Measurements from ENCODE around the gene PTPRG. TPM values are rescaled to one million over a fixed set of nuclear protein-coding genes. Genes with fewer than 3 reads are reported as not detected.

PTPRG gene
- total RNA-seq, 1 experiment from 2014 or later = 32.1 TPM

DNA sequence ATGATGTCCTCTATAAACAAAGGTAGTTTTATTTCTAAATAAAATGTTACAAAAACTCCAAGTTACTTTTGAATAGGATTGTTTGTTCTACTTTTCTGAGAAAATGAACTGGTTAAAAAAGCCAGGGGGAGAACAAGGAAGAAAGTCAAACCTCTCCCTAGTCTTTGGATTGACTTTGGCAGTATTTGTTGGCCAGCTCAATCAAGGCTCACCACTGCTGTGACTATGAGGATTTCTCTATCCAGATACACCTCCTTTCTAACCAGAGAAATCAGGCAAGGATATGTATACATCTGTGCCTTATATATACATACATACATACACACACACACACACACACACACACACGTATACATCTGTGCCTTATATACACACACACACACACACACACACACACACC is 704.2 kb downstream of the PTPRG start (continued):
- TF ChIP-seq, protein P1, sequence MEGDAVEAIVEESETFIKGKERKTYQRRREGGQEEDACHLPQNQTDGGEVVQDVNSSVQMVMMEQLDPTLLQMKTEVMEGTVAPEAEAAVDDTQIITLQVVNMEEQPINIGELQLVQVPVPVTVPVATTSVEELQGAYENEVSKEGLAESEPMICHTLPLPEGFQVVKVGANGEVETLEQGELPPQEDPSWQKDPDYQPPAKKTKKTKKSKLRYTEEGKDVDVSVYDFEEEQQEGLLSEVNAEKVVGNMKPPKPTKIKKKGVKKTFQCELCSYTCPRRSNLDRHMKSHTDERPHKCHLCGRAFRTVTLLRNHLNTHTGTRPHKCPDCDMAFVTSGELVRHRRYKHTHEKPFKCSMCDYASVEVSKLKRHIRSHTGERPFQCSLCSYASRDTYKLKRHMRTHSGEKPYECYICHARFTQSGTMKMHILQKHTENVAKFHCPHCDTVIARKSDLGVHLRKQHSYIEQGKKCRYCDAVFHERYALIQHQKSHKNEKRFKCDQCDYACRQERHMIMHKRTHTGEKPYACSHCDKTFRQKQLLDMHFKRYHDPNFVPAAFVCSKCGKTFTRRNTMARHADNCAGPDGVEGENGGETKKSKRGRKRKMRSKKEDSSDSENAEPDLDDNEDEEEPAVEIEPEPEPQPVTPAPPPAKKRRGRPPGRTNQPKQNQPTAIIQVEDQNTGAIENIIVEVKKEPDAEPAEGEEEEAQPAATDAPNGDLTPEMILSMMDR (IDR thresholded peaks at IDR 0.05 in 2 of 3, conservative IDR thresholded peaks at IDR 0.05 in 1 of 3; ENCODE audit: borderline replicate concordance in 1 of 3, insufficient read depth in 1 of 3, low read depth in 2 of 3, low read length in 2 of 3) = no peak
- TF ChIP-seq, protein P2, sequence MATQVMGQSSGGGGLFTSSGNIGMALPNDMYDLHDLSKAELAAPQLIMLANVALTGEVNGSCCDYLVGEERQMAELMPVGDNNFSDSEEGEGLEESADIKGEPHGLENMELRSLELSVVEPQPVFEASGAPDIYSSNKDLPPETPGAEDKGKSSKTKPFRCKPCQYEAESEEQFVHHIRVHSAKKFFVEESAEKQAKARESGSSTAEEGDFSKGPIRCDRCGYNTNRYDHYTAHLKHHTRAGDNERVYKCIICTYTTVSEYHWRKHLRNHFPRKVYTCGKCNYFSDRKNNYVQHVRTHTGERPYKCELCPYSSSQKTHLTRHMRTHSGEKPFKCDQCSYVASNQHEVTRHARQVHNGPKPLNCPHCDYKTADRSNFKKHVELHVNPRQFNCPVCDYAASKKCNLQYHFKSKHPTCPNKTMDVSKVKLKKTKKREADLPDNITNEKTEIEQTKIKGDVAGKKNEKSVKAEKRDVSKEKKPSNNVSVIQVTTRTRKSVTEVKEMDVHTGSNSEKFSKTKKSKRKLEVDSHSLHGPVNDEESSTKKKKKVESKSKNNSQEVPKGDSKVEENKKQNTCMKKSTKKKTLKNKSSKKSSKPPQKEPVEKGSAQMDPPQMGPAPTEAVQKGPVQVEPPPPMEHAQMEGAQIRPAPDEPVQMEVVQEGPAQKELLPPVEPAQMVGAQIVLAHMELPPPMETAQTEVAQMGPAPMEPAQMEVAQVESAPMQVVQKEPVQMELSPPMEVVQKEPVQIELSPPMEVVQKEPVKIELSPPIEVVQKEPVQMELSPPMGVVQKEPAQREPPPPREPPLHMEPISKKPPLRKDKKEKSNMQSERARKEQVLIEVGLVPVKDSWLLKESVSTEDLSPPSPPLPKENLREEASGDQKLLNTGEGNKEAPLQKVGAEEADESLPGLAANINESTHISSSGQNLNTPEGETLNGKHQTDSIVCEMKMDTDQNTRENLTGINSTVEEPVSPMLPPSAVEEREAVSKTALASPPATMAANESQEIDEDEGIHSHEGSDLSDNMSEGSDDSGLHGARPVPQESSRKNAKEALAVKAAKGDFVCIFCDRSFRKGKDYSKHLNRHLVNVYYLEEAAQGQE (IDR thresholded peaks at IDR 0.05; ENCODE audit: low read depth) = no peak
- TF ChIP-seq, protein P3, sequence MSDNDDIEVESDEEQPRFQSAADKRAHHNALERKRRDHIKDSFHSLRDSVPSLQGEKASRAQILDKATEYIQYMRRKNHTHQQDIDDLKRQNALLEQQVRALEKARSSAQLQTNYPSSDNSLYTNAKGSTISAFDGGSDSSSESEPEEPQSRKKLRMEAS (IDR thresholded peaks at IDR 0.05) = no peak
- no peak for TF ChIP-seq RAD21 (IDR thresholded peaks at IDR 0.05; ENCODE audit: low read depth)

DNA sequence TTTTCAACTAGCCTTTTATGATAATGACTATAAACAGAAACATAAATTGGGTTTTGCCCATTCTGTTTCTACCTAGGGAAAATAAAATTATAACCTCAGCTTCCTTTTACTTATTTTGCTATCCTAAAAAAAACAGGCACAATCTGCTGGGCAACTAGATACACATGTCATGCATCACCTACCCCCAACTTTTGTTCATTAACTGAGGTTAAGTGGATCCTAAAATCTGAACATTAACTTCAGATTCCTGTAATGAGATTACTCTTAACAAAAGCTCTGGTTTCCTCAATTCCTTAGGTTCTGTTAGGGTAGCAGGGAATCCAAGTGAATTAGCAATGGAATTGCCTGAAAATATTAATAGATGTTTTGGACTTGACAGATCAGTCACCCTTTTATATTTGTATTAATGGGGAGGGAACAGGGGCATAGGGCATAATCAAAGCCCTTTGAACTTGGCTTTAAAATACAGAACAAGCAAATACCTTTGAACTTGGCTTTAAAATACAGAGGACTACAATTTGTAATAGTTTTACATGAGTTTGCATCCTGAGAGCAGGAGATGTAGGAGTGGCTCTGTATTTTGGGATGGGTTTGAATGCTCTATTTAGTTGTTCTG is 705.4 kb downstream of the PTPRG start:
- intact Hi-C loops (cut with micrococcal nuclease) = no loop called here
- Histone ChIP-seq H3K79me2 (ENCODE audit: insufficient read depth, low read length) (no peaks in the 10 kb centered on the region), H3K27me3 (ENCODE audit: insufficient read depth, low read length) (no peaks in the 10 kb centered on the region), H3K9me3 (ENCODE audit: control insufficient read depth in 1 of 2, insufficient read depth in 1 of 2, low read depth in 1 of 2, low read length in 2 of 2) (no peaks in the 10 kb centered on the region), H3K27ac (ENCODE audit: low read depth, low read length) (no peak overlapping the region), H2AFZ (ENCODE audit: low read depth, low read length, poor library complexity, severe bottlenecking) (no peak overlapping the region), H3K4me1 (ENCODE audit: control insufficient read depth in 1 of 2, insufficient read depth in 2 of 2, low read length in 2 of 2) (no peaks in the 10 kb centered on the region), H3K4me3 (replicated peaks in 1 of 2; ENCODE audit: low read depth in 1 of 2, low read length in 2 of 2) (no peak overlapping the region), H3K9ac (ENCODE audit: low read length) (no peak overlapping the region), H3K9me2 (ENCODE audit: insufficient read depth) (no peaks in the 10 kb centered on the region), H3K4me2 (ENCODE audit: low read length) (no peak overlapping the region), H4K20me1 (ENCODE audit: insufficient read depth) (no peaks in the 10 kb centered on the region), H3K36me3 (ENCODE audit: control insufficient read depth in 1 of 2, insufficient read depth in 2 of 2, low read length in 2 of 2) (no peaks in the 10 kb centered on the region)
- ChIA-PET RAD21 (ENCODE audit: low non-redundant PET in 1 of 2, low total read pairs in 2 of 2, uncharacterized antibody in 2 of 2, unreplicated experiment in 2 of 2) (no interaction called here), POLR2A (no interaction called here), CTCF (no interaction called here)
- ATAC-seq = no peak
- no peak for DNase-seq (ENCODE audit: low read depth, low spot score)
- BruUV-seq (replicated peaks) = no TSS peak
- no peak for TF ChIP-seq YY1 (IDR thresholded peaks at IDR 0.05; ENCODE audit: extremely low read depth, insufficient replicate concordance, low read depth, low read length)
- no peak for TF ChIP-seq FOSL1 (IDR thresholded peaks at IDR 0.05; ENCODE audit: low read depth)
- TF ChIP-seq ZNF274 (IDR thresholded peaks at IDR 0.05; ENCODE audit: low read depth, low read length) = no peak
- TF ChIP-seq, protein P3 (IDR thresholded peaks at IDR 0.05) = no peak
- TF ChIP-seq SIN3A (IDR thresholded peaks at IDR 0.05; ENCODE audit: low read depth) = no peak
- no peak for TF ChIP-seq RAD21 (IDR thresholded peaks at IDR 0.05; ENCODE audit: low read depth)
- TF ChIP-seq, protein P4, sequence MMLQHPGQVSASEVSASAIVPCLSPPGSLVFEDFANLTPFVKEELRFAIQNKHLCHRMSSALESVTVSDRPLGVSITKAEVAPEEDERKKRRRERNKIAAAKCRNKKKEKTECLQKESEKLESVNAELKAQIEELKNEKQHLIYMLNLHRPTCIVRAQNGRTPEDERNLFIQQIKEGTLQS (IDR thresholded peaks at IDR 0.05) = no peak
- no peak for TF ChIP-seq SP1 (IDR thresholded peaks at IDR 0.05; ENCODE audit: low read depth)
- TF ChIP-seq EGR1 (IDR thresholded peaks at IDR 0.05; ENCODE audit: low read depth) = no peak
- TF ChIP-seq SRF (IDR thresholded peaks at IDR 0.05; ENCODE audit: low read depth) = no peak
- TF ChIP-seq JUND (IDR thresholded peaks at IDR 0.05) = no peak
- no peak for TF ChIP-seq POLR2A (IDR thresholded peaks at IDR 0.05; ENCODE audit: borderline replicate concordance, extremely low read depth, insufficient read depth, insufficient read length)
- TF ChIP-seq CEBPB (IDR thresholded peaks at IDR 0.05; ENCODE audit: low read depth) = no peak
- TF ChIP-seq EZH2phosphoT487 (IDR thresholded peaks at IDR 0.05; ENCODE audit: borderline replicate concordance) = no peak
- no peak for TF ChIP-seq CBX3 (IDR thresholded peaks at IDR 0.05; ENCODE audit: low read depth)
- TF ChIP-seq ELF1 (IDR thresholded peaks at IDR 0.05; ENCODE audit: borderline replicate concordance, low read depth) = no peak
- no peak for TF ChIP-seq EZH2 (IDR thresholded peaks at IDR 0.05)
